NT2/D1 (cell line): ENCODE results near the gene FAM89A.

ENCODE experiments used
- YY1 ChIP-seq: IDR thresholded peaks from 2 replicates; pipeline ENCODE4 v1.6.1; 2011; ENCODE audit not compliant: insufficient read length, insufficient read depth
- ZNF274 ChIP-seq: IDR thresholded peaks from 2 replicates; pipeline ENCODE4 v1.6.1; 2011; ENCODE audit warnings: mild to moderate bottlenecking, low read depth, low read length

- TF ChIP-seq ZNF274 (no peak), YY1 (no peak)
Observed at GRCh38 chr1:231084353-231084752, 44.3 kb upstream of the FAM89A start.
